ENCODE data around the gene FARP2. TPM values are rescaled to one million over a fixed set of nuclear protein-coding genes. Genes with fewer than 3 reads are reported as not detected.
A peak's percentile ranks its signal among the peaks of the same experiment; 100 is the strongest.

The FARP2 gene
- total and polyA plus RNA-seq, 2 of the 13 experiments (the other 11 are each of a cell fraction or from before 2014, with no cell fraction given) = 28.0 to 45.4 TPM

GRCh38 chr2:241432824-241433448 lies 76.9 kb downstream of the FARP2 start (continued):
- TF ChIP-seq ZUFSP (CRISPR knock-in tag; IDR thresholded peaks at IDR 0.05; ENCODE audit: borderline replicate concordance) (no peak), NFE2L1 (CRISPR knock-in tag; IDR thresholded peaks at IDR 0.05; ENCODE audit: borderline replicate concordance) (no peak), ZNF850 (CRISPR knock-in tag; conservative IDR thresholded peaks at IDR 0.05) (no peak), ZFX (CRISPR knock-in tag; IDR thresholded peaks at IDR 0.05; ENCODE audit: low read depth) (no peak), MLLT10 (CRISPR knock-in tag; IDR thresholded peaks at IDR 0.05) (no peak), ZNF562 (CRISPR knock-in tag; IDR thresholded peaks at IDR 0.05; ENCODE audit: borderline replicate concordance) (no peak), ZNF253 (CRISPR knock-in tag; IDR thresholded peaks at IDR 0.05; ENCODE audit: borderline replicate concordance) (no peak), GATAD1 (CRISPR knock-in tag; IDR thresholded peaks at IDR 0.05) (peak; percentile 53), ZNF337 (CRISPR knock-in tag; IDR thresholded peaks at IDR 0.05; ENCODE audit: borderline replicate concordance, low read depth) (no peak), HNF1B (CRISPR knock-in tag; IDR thresholded peaks at IDR 0.05) (no peak), SP2 (CRISPR knock-in tag; IDR thresholded peaks at IDR 0.05) (no peak), SETDB1 (CRISPR knock-in tag; IDR thresholded peaks at IDR 0.05; ENCODE audit: borderline replicate concordance) (no peak), MATR3 (CRISPR knock-in tag; IDR thresholded peaks at IDR 0.05) (no peak), ZNF704 (CRISPR knock-in tag; IDR thresholded peaks at IDR 0.05; ENCODE audit: borderline replicate concordance) (no peak), HOXA9 (CRISPR knock-in tag; IDR thresholded peaks at IDR 0.05; ENCODE audit: borderline replicate concordance) (no peak), HNRNPK (IDR thresholded peaks at IDR 0.05; ENCODE audit: low read depth, low read length, poor library complexity, severe bottlenecking) (no peak), HINFP (CRISPR knock-in tag; IDR thresholded peaks at IDR 0.05; ENCODE audit: low read depth) (no peak), ZNF335 (CRISPR knock-in tag; IDR thresholded peaks at IDR 0.05) (peak; percentile 62; the same call in 1 of the 2 replicates), ZBTB7A (CRISPR knock-in tag; IDR thresholded peaks at IDR 0.05) (no peak), TCF12 (IDR thresholded peaks at IDR 0.05) (no peak), TCF12 (CRISPR knock-in tag; IDR thresholded peaks at IDR 0.05) (no peak), SUZ12 (IDR thresholded peaks at IDR 0.05; ENCODE audit: low read depth, low read length) (no peak)

Measured in HepG2 (cell line).